Prostate gland (tissue), 1 donor: ENCODE results near the gene LCE1F.

ENCODE experiments used
- POLR2A ChIP-seq: fragments of 450-650 bp; IDR thresholded peaks from one replicate; pipeline ENCODE4 v1.6.1; 2016; ENCODE audit warnings: antibody characterized with exemption, mild to moderate bottlenecking
- POLR2AphosphoS5 ChIP-seq: sonication (generic); formaldehyde crosslinking; IDR thresholded peaks from one replicate; pipeline ENCODE4 v1.6.1; 2017; ENCODE audit warnings: antibody characterized with exemption

GRCh38 chr1:152737997-152738396 is 36.9 kb upstream of the LCE1F start:
- TF ChIP-seq POLR2A (no peak), POLR2AphosphoS5 (no peak)
